ENCODE measurements around the gene RPS6KC1.
A peak's percentile ranks its signal among the peaks of the same experiment; 100 is the strongest.
"Not testable (repeated sequence)": the region's sequence is repeated elsewhere in the genome, so short reads cannot be mapped to it uniquely, and the experiment has no call there.

RPS6KC1 gene

GRCh38 chr1:213107613-213108012 lies 56.6 kb downstream of the RPS6KC1 start:
- no peak for DNase-seq (ENCODE audit: low read depth, low spot score)
- Histone ChIP-seq H3K36me3 (ENCODE audit: insufficient read depth, low read length) (peaks cover 10% of the 10 kb centered on the region), H3K27ac (no peak overlapping the region), H3K9ac (ENCODE audit: insufficient read length) (no peak overlapping the region), H3K9me3 (ENCODE audit: low read depth, low read length) (no peaks in the 10 kb centered on the region; the same call in 1 of the 2 replicates), H3K4me3 (no peak overlapping the region)
- TF ChIP-seq POLR2AphosphoS5 (IDR thresholded peaks at IDR 0.05; ENCODE audit: borderline replicate concordance, low read depth, low read length): no peak
- TF ChIP-seq EZH2 (IDR thresholded peaks at IDR 0.05): no peak
- TF ChIP-seq FOXP2 (optimal IDR thresholded peaks at IDR 0.05; ENCODE audit: control extremely low read depth, extremely low read length, insufficient read depth): no peak

DNA sequence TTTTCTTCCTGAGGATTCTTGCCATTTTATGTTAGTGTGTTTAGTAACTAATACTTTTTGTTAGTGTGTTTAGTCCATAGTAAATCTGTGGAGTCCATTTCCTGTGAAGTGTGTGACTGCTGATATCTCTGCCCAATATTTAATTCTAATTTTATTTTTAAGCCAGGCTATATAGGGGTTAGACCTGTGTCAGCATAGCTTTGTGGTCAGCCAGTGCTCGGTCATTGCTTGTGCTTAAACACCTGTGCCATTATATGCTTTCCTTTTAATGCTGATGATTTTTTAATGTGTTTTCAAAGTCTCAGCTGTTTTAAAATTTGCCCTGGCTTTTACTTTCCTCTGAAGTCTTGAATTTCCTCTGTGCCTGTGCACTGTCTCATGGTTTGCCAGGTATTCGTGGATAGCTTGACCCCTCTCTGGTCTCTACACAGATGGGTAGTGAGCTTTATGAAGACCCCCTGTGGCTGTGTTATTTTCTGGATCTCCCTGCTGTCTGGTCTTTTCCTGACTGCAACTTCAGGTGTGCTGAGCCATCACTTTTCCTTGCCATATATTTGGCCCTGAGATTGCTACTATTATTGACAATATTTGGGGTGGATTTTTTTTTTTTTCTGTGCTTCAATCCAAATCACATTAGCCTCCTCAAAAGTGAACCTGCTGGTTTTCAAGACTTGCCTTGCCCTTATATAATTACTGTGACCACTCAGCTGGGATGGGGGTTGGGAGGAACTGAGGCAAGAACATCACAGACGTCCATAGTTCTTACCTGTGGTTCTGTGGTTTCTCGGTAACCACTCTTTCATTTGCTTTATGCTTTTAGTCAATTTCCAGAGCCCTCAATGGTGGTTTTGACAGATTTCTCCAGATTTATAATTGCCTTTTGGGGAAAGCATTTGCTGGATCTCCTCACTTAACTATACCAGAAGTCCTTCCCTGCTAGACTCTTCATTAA lies 59.6 kb downstream of the RPS6KC1 start:
- H3K9ac ChIP-seq (ENCODE audit: insufficient read length): no peak overlapping the region

GRCh38 chr1:213111502-213111901 lies 60.5 kb downstream of the RPS6KC1 start:
- no peak for DNase-seq (ENCODE audit: low read depth, low spot score)
- H3K9ac ChIP-seq (ENCODE audit: insufficient read length): no peak overlapping the region
- no peaks in the 10 kb centered on the region; the same call in 1 of the 2 replicates for H3K9me3 ChIP-seq (ENCODE audit: low read depth, low read length)
- H3K27ac ChIP-seq: no peak overlapping the region
- no peak for TF ChIP-seq POLR2AphosphoS5 (IDR thresholded peaks at IDR 0.05; ENCODE audit: borderline replicate concordance, low read depth, low read length)
- TF ChIP-seq EZH2 (IDR thresholded peaks at IDR 0.05): no peak
- H3K36me3 ChIP-seq (ENCODE audit: insufficient read depth, low read length): peaks cover 6% of the 10 kb centered on the region
- no peak overlapping the region for H3K4me3 ChIP-seq

More for the DNA sequence above, 59.6 kb downstream of the RPS6KC1 start:
- TF ChIP-seq EZH2 (IDR thresholded peaks at IDR 0.05): no peak
- no peak for TF ChIP-seq POLR2AphosphoS5 (IDR thresholded peaks at IDR 0.05; ENCODE audit: borderline replicate concordance, low read depth, low read length)
- no peak for TF ChIP-seq FOXP2 (optimal IDR thresholded peaks at IDR 0.05; ENCODE audit: control extremely low read depth, extremely low read length, insufficient read depth)
- DNase-seq (ENCODE audit: low read depth, low spot score): no peak
- Histone ChIP-seq H3K27ac (no peak overlapping the region), H3K4me3 (no peak overlapping the region), H3K9me3 (ENCODE audit: low read depth, low read length) (no peaks in the 10 kb centered on the region; the same call in 1 of the 2 replicates), H3K36me3 (ENCODE audit: insufficient read depth, low read length) (peaks cover 10% of the 10 kb centered on the region)

- H3K36me3 ChIP-seq (ENCODE audit: insufficient read depth, low read length); H3K4me3 ChIP-seq; DNase-seq (ENCODE audit: low read depth, low spot score); H3K9ac ChIP-seq (ENCODE audit: insufficient read length); H3K27ac ChIP-seq; H3K9me3 ChIP-seq (ENCODE audit: low read depth, low read length): not testable (repeated sequence)
These were observed 61.7 kb downstream of the RPS6KC1 start for GRCh38 chr1:213112723-213113122.

GRCh38 chr1:213117699-213118180 lies 66.7 kb downstream of the RPS6KC1 start:
- not testable (repeated sequence) for H3K27ac ChIP-seq; H3K9me3 ChIP-seq (ENCODE audit: low read depth, low read length); H3K36me3 ChIP-seq (ENCODE audit: insufficient read depth, low read length); DNase-seq (ENCODE audit: low read depth, low spot score); H3K9ac ChIP-seq (ENCODE audit: insufficient read length); H3K4me3 ChIP-seq

DNA sequence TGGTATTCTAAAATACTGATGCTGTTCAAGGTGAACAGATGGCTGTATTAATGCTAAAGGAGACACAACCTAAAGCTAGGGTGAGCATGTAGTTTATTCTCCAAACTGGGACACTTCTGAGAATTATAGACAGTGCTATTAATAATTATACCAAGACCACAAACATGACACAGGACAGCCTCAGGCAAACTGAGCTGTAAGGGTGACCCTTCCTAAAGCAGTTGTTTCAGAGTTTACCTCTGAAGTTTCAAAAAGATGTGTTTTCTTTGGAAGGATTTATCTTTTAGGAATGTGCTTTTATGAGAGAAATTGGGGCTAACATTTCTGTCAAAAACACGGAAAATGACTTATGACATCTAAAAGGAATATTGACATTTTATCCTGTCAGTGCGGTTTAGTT lies 68.8 kb downstream of the RPS6KC1 start:
- H3K36me3 ChIP-seq (ENCODE audit: insufficient read depth, low read length): no peaks in the 10 kb centered on the region
- H3K9ac ChIP-seq (ENCODE audit: insufficient read length): no peak overlapping the region
- H3K9me3 ChIP-seq (ENCODE audit: low read depth, low read length): no peaks in the 10 kb centered on the region
- H3K4me3 ChIP-seq: no peak overlapping the region
- TF ChIP-seq EZH2 (IDR thresholded peaks at IDR 0.05) (no peak), POLR2AphosphoS5 (IDR thresholded peaks at IDR 0.05; ENCODE audit: borderline replicate concordance, low read depth, low read length) (no peak), FOXP2 (optimal IDR thresholded peaks at IDR 0.05; ENCODE audit: control extremely low read depth, extremely low read length, insufficient read depth) (no peak)
- no peak overlapping the region for H3K27ac ChIP-seq
- no peak for DNase-seq (ENCODE audit: low read depth, low spot score)

DNA sequence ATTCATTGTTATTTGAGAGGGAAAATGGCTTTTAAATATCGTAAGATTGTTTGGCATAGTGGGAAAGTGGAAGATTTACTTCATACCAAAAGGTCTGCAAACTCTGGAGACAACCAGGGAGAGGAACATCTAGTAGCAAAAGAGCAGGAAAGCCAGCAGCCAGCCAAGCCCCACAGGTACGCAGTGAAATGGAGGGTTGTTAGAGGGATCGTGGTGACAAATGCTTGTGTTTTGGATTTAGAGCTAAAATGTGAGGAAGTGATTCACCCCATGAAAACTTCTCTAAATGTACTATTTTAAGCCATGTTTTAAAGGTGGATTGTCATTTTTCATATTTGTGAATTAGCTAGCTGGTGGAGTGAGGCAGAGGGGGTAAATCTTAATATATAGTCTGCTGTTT lies 69.3 kb downstream of the RPS6KC1 start:
- Histone ChIP-seq H3K27ac (no peak overlapping the region), H3K9ac (ENCODE audit: insufficient read length) (no peak overlapping the region)

DNA sequence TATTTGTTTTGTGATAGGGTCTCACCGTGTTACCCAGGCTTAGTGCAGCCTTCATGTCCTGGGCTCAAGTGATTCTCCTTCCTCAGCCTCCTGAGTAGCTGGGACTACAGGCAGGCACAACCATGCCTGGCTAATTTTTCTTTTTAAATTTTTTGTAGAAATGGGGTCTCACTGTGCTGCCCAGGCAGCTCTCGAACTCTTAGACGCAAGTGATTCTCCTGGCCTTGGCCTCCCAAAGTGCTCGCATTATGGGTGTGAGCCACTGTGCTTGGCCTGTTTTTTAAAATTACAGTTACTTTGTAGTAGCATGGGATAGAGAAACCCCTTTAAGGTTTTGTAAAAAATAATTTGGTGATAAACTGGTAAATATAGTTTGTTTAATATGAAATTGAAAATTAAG lies 69.9 kb downstream of the RPS6KC1 start:
- no peaks in the 10 kb centered on the region for H3K9me3 ChIP-seq (ENCODE audit: low read depth, low read length)
- DNase-seq (ENCODE audit: low read depth, low spot score): no peak
- no peak overlapping the region for H3K4me3 ChIP-seq
- no peaks in the 10 kb centered on the region for H3K36me3 ChIP-seq (ENCODE audit: insufficient read depth, low read length)
- no peak overlapping the region for H3K27ac ChIP-seq
- no peak for TF ChIP-seq POLR2AphosphoS5 (IDR thresholded peaks at IDR 0.05; ENCODE audit: borderline replicate concordance, low read depth, low read length)
- TF ChIP-seq FOXP2 (optimal IDR thresholded peaks at IDR 0.05; ENCODE audit: control extremely low read depth, extremely low read length, insufficient read depth): no peak
- TF ChIP-seq EZH2 (IDR thresholded peaks at IDR 0.05): no peak
- no peak overlapping the region for H3K9ac ChIP-seq (ENCODE audit: insufficient read length)

More for the DNA sequence above, 69.3 kb downstream of the RPS6KC1 start:
- no peak for TF ChIP-seq POLR2AphosphoS5 (IDR thresholded peaks at IDR 0.05; ENCODE audit: borderline replicate concordance, low read depth, low read length)
- TF ChIP-seq FOXP2 (optimal IDR thresholded peaks at IDR 0.05; ENCODE audit: control extremely low read depth, extremely low read length, insufficient read depth): no peak
- TF ChIP-seq EZH2 (IDR thresholded peaks at IDR 0.05): no peak
- Histone ChIP-seq H3K36me3 (ENCODE audit: insufficient read depth, low read length) (no peaks in the 10 kb centered on the region), H3K4me3 (no peak overlapping the region), H3K9me3 (ENCODE audit: low read depth, low read length) (no peaks in the 10 kb centered on the region)
- no peak for DNase-seq (ENCODE audit: low read depth, low spot score)

GRCh38 chr1:213122514-213122929 lies 71.5 kb downstream of the RPS6KC1 start:
- peak; percentile 57 for DNase-seq (ENCODE audit: low read depth, low spot score)
- no peak overlapping the region for H3K4me3 ChIP-seq
- H3K36me3 ChIP-seq (ENCODE audit: insufficient read depth, low read length): no peaks in the 10 kb centered on the region
- H3K27ac ChIP-seq: no peak overlapping the region
- no peaks in the 10 kb centered on the region for H3K9me3 ChIP-seq (ENCODE audit: low read depth, low read length)
- no peak overlapping the region for H3K9ac ChIP-seq (ENCODE audit: insufficient read length)
- no peak for TF ChIP-seq FOXP2 (optimal IDR thresholded peaks at IDR 0.05; ENCODE audit: control extremely low read depth, extremely low read length, insufficient read depth)
- no peak for TF ChIP-seq POLR2AphosphoS5 (IDR thresholded peaks at IDR 0.05; ENCODE audit: borderline replicate concordance, low read depth, low read length)
- TF ChIP-seq EZH2 (IDR thresholded peaks at IDR 0.05): no peak

Measured in SK-N-MC (cell line).